ENCODE results near the gene PRF1. TPM values are rescaled to one million over a fixed set of nuclear protein-coding genes. Genes with fewer than 3 reads are reported as not detected.

The PRF1 gene
- total and polyA plus RNA-seq, 2 experiments from 2014 or later: 0.13 TPM; not detected in 1

DNA sequence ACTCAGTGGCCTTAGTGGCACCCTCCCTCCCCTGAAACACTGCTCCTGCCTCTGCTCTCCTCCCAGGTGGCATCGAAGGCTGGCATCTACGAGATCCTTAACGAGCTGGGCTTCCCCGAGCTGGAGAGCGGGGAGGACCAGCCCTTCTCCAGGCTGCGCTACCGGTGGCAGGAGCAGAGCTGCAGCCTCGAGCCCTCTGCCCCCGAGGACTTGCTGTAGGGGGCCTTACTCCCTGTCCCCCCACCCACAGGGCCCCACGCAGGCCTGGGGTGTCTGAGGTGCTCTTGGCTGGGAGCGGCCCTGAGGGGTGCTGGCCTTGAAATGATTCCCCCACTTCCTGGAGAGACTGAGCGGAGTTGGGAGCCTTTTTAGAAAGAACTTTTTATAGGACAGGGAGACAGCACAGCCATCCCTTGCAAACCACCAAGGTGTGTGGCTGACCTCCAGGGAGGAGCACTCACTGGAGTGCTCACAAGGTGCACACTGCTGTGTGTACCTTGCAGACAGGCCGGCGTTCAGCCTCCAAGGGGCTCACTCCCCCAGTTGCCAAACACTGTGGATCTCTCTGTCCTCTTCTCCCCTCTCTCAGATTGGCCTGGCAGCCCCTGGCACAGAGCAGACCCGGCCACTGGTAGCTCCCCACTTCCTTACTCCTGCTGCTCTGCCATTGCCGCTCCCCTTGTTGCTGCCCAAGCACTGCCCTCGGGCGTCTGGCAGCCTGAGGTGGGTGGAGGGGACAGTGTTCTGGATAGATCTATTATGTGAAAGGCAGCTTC, 35.8 kb downstream of the PRF1 start:
- peaks cover 7% of the 10 kb centered on the region for H3K27me3 Mint-ChIP-seq (ENCODE audit: insufficient read depth, low read depth, poor library complexity)
- DNase-seq (ENCODE audit: low spot score): no peak
- no peaks in the 10 kb centered on the region for H3K4me1 ChIP-seq (ENCODE audit: insufficient read depth)
- no peaks in the 10 kb centered on the region for H3K27me3 ChIP-seq (ENCODE audit: insufficient read depth)
- no peak overlapping the region for H3K4me2 ChIP-seq
- no peak overlapping the region for H2AFZ ChIP-seq
- H3K79me2 ChIP-seq (replicated peaks; ENCODE audit: insufficient read depth): no peaks in the 10 kb centered on the region
- no peak for ATAC-seq
- TF ChIP-seq, protein P1, sequence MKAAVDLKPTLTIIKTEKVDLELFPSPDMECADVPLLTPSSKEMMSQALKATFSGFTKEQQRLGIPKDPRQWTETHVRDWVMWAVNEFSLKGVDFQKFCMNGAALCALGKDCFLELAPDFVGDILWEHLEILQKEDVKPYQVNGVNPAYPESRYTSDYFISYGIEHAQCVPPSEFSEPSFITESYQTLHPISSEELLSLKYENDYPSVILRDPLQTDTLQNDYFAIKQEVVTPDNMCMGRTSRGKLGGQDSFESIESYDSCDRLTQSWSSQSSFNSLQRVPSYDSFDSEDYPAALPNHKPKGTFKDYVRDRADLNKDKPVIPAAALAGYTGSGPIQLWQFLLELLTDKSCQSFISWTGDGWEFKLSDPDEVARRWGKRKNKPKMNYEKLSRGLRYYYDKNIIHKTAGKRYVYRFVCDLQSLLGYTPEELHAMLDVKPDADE (IDR thresholded peaks at IDR 0.05): no peak
- TF ChIP-seq ZNF114 (CRISPR knock-in tag; IDR thresholded peaks at IDR 0.05) (no peak), POLR2AphosphoS5 (IDR thresholded peaks at IDR 0.05; ENCODE audit: low read depth) (no peak), EZH2phosphoT487 (IDR thresholded peaks at IDR 0.05; ENCODE audit: unreplicated experiment) (no peak), EZH2 (IDR thresholded peaks at IDR 0.05; ENCODE audit: low read depth, unreplicated experiment) (no peak), NANOG (IDR thresholded peaks at IDR 0.05; ENCODE audit: borderline replicate concordance) (no peak), ZNF331 (CRISPR knock-in tag; IDR thresholded peaks at IDR 0.05; ENCODE audit: low read depth) (no peak), JUNB (IDR thresholded peaks at IDR 0.05; ENCODE audit: unreplicated experiment) (no peak), CREB1 (CRISPR knock-in tag; IDR thresholded peaks at IDR 0.05; ENCODE audit: low read depth) (no peak), STAT1 (IDR thresholded peaks at IDR 0.05; ENCODE audit: unreplicated experiment) (no peak)
- TF ChIP-seq, protein P2, sequence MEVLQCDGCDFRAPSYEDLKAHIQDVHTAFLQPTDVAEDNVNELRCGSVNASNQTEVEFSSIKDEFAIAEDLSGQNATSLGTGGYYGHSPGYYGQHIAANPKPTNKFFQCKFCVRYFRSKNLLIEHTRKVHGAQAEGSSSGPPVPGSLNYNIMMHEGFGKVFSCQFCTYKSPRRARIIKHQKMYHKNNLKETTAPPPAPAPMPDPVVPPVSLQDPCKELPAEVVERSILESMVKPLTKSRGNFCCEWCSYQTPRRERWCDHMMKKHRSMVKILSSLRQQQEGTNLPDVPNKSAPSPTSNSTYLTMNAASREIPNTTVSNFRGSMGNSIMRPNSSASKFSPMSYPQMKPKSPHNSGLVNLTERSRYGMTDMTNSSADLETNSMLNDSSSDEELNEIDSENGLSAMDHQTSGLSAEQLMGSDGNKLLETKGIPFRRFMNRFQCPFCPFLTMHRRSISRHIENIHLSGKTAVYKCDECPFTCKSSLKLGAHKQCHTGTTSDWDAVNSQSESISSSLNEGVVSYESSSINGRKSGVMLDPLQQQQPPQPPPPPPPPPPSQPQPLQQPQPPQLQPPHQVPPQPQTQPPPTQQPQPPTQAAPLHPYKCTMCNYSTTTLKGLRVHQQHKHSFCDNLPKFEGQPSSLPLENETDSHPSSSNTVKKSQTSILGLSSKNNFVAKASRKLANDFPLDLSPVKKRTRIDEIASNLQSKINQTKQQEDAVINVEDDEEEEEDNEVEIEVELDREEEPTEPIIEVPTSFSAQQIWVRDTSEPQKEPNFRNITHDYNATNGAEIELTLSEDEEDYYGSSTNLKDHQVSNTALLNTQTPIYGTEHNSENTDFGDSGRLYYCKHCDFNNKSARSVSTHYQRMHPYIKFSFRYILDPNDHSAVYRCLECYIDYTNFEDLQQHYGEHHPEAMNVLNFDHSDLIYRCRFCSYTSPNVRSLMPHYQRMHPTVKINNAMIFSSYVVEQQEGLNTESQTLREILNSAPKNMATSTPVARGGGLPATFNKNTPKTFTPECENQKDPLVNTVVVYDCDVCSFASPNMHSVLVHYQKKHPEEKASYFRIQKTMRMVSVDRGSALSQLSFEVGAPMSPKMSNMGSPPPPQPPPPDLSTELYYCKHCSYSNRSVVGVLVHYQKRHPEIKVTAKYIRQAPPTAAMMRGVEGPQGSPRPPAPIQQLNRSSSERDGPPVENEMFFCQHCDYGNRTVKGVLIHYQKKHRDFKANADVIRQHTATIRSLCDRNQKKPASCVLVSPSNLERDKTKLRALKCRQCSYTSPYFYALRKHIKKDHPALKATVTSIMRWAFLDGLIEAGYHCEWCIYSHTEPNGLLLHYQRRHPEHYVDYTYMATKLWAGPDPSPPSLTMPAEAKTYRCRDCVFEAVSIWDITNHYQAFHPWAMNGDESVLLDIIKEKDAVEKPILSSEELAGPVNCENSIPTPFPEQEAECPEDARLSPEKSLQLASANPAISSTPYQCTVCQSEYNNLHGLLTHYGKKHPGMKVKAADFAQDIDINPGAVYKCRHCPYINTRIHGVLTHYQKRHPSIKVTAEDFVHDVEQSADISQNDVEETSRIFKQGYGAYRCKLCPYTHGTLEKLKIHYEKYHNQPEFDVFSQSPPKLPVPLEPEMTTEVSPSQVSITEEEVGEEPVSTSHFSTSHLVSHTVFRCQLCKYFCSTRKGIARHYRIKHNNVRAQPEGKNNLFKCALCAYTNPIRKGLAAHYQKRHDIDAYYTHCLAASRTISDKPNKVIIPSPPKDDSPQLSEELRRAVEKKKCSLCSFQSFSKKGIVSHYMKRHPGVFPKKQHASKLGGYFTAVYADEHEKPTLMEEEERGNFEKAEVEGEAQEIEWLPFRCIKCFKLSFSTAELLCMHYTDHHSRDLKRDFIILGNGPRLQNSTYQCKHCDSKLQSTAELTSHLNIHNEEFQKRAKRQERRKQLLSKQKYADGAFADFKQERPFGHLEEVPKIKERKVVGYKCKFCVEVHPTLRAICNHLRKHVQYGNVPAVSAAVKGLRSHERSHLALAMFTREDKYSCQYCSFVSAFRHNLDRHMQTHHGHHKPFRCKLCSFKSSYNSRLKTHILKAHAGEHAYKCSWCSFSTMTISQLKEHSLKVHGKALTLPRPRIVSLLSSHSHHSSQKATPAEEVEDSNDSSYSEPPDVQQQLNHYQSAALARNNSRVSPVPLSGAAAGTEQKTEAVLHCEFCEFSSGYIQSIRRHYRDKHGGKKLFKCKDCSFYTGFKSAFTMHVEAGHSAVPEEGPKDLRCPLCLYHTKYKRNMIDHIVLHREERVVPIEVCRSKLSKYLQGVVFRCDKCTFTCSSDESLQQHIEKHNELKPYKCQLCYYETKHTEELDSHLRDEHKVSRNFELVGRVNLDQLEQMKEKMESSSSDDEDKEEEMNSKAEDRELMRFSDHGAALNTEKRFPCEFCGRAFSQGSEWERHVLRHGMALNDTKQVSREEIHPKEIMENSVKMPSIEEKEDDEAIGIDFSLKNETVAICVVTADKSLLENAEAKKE (CRISPR knock-in tag; IDR thresholded peaks at IDR 0.05): no peak
- TF ChIP-seq, protein P3, sequence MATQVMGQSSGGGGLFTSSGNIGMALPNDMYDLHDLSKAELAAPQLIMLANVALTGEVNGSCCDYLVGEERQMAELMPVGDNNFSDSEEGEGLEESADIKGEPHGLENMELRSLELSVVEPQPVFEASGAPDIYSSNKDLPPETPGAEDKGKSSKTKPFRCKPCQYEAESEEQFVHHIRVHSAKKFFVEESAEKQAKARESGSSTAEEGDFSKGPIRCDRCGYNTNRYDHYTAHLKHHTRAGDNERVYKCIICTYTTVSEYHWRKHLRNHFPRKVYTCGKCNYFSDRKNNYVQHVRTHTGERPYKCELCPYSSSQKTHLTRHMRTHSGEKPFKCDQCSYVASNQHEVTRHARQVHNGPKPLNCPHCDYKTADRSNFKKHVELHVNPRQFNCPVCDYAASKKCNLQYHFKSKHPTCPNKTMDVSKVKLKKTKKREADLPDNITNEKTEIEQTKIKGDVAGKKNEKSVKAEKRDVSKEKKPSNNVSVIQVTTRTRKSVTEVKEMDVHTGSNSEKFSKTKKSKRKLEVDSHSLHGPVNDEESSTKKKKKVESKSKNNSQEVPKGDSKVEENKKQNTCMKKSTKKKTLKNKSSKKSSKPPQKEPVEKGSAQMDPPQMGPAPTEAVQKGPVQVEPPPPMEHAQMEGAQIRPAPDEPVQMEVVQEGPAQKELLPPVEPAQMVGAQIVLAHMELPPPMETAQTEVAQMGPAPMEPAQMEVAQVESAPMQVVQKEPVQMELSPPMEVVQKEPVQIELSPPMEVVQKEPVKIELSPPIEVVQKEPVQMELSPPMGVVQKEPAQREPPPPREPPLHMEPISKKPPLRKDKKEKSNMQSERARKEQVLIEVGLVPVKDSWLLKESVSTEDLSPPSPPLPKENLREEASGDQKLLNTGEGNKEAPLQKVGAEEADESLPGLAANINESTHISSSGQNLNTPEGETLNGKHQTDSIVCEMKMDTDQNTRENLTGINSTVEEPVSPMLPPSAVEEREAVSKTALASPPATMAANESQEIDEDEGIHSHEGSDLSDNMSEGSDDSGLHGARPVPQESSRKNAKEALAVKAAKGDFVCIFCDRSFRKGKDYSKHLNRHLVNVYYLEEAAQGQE (IDR thresholded peaks at IDR 0.05; ENCODE audit: unreplicated experiment): no peak
- TF ChIP-seq, protein P4, sequence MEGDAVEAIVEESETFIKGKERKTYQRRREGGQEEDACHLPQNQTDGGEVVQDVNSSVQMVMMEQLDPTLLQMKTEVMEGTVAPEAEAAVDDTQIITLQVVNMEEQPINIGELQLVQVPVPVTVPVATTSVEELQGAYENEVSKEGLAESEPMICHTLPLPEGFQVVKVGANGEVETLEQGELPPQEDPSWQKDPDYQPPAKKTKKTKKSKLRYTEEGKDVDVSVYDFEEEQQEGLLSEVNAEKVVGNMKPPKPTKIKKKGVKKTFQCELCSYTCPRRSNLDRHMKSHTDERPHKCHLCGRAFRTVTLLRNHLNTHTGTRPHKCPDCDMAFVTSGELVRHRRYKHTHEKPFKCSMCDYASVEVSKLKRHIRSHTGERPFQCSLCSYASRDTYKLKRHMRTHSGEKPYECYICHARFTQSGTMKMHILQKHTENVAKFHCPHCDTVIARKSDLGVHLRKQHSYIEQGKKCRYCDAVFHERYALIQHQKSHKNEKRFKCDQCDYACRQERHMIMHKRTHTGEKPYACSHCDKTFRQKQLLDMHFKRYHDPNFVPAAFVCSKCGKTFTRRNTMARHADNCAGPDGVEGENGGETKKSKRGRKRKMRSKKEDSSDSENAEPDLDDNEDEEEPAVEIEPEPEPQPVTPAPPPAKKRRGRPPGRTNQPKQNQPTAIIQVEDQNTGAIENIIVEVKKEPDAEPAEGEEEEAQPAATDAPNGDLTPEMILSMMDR (conservative IDR thresholded peaks at IDR 0.05; ENCODE audit: low read depth in 2 of 2): no peak
- peaks cover 4% of the 10 kb centered on the region; the same call in 1 of the 3 replicates for H3K36me3 Mint-ChIP-seq (ENCODE audit: low read depth)
- H3F3A ChIP-seq (replicated peaks; ENCODE audit: low read depth): no peaks in the 10 kb centered on the region
- no peaks in the 10 kb centered on the region for H3K36me3 ChIP-seq (ENCODE audit: insufficient read depth)
- H3K9me3 Mint-ChIP-seq: no peaks in the 10 kb centered on the region
- H4K20me1 ChIP-seq (replicated peaks; ENCODE audit: insufficient read depth): no peaks in the 10 kb centered on the region
- no peak overlapping the region for H3K4me3 Mint-ChIP-seq
- peaks cover 2% of the 10 kb centered on the region; the same call in 1 of the 3 replicates for H3K4me1 Mint-ChIP-seq
- no peak overlapping the region for H3K4me3 ChIP-seq
- H3K9me2 ChIP-seq (ENCODE audit: insufficient read depth): no peaks in the 10 kb centered on the region
- no peak overlapping the region for H3K27ac Mint-ChIP-seq
- H3K27ac ChIP-seq (ENCODE audit: low read depth): no peak overlapping the region
